Glutamatergic neuron (in vitro differentiated cells): ENCODE results near the gene CD99. TPM values are rescaled to one million over a fixed set of nuclear protein-coding genes. Genes with fewer than 3 reads are reported as not detected.

Experiments used
- DNase-seq: peaks from one replicate; pipeline ENCODE4 v3.0.0; 2022
- H3K27ac Mint-ChIP-seq: one replicate; pipeline ENCODE4 v1.8.0; 2020; ENCODE audit warnings: mild to moderate bottlenecking, mixed read lengths, inconsistent platforms; ENCODE audit not compliant: unreplicated experiment
- H3K27me3 Mint-ChIP-seq: one replicate; pipeline ENCODE4 v1.8.0; 2020; ENCODE audit warnings: mild to moderate bottlenecking, moderate library complexity, mixed read lengths, inconsistent platforms; ENCODE audit not compliant: unreplicated experiment
- H3K36me3 Mint-ChIP-seq: one replicate; pipeline ENCODE4 v1.8.0; 2020; ENCODE audit warnings: mild to moderate bottlenecking, mixed read lengths, inconsistent platforms; ENCODE audit not compliant: unreplicated experiment
- H3K4me1 Mint-ChIP-seq: one replicate; pipeline ENCODE4 v1.8.0; 2020; ENCODE audit warnings: mild to moderate bottlenecking, low read depth, mixed read lengths, inconsistent platforms; ENCODE audit not compliant: unreplicated experiment
- H3K4me3 Mint-ChIP-seq: one replicate; pipeline ENCODE4 v1.8.0; 2020; ENCODE audit warnings: mild to moderate bottlenecking, mixed read lengths, inconsistent platforms; ENCODE audit not compliant: unreplicated experiment
- H3K9me3 Mint-ChIP-seq: one replicate; pipeline ENCODE4 v1.8.0; 2020; ENCODE audit warnings: mild to moderate bottlenecking, moderate library complexity, mixed read lengths, inconsistent platforms; ENCODE audit not compliant: unreplicated experiment
- total RNA-seq: library from RNA; stranded (reverse); fragmentation: NEBNext Ultra II Directional; extraction: Animal tissue kit (Norgen Biotek cat#: 25700); gene quantifications from one replicate; pipeline ENCODE4 v1.2.1, GENCODE V29; 2021; ENCODE audit not compliant: unreplicated experiment
- TF ChIP-seq, protein P1 (sequence below): fragments of 200-600 bp; sonication (generic); IDR thresholded peaks from one replicate; pipeline ENCODE4 v1.5.0; 2021; ENCODE audit not compliant: partially characterized antibody, unreplicated experiment

The CD99 gene
- total RNA-seq, 1 donor from 2014 or later: 31.2 TPM

DNA sequence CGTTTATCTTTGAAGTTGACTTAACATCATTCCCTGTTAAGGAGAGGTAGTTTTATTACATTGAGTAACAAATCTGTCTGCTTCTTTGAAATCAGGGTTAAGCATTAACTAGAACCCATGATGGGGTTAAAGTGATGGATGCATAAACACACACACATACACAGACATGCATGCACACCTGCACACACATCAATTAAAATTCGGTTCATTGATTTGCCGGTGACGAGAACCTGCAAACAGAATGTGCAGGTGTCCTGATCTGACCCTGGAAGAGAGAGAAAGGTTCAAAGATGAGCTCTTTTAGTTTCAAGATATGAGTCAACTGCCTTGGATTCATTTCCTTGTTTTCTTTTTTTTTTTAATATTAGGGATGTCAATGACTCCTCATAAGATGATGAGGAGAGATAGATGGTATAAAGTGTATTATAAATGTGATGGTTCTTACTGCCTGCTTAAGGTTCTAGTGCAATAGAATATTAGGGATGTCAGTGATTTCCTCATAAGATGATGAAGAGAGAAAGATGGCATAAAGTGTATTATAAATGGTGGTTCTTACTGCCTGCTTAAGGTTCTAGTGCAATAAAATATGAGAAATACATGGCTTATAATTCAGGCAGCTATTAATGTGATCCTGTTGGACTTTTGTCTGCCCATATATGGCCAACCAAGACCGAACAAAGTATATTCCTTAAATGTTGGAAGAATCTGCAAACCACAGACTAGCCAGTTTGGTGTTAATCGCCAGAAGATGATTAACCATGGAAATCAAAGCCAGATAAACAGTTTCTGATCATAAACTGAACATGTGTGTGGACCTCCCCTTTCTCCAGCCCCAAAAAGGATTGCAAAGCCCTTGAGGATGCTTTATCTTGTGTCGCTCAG lies 14.1 kb upstream of the CD99 start:
- Mint-ChIP-seq H3K9me3 (no peaks in the 10 kb centered on the region), H3K4me1 (no peaks in the 10 kb centered on the region), H3K36me3 (peaks cover 4% of the 10 kb centered on the region), H3K27ac (no peak overlapping the region), H3K4me3 (no peak overlapping the region), H3K27me3 (no peaks in the 10 kb centered on the region)
- TF ChIP-seq, protein P1, sequence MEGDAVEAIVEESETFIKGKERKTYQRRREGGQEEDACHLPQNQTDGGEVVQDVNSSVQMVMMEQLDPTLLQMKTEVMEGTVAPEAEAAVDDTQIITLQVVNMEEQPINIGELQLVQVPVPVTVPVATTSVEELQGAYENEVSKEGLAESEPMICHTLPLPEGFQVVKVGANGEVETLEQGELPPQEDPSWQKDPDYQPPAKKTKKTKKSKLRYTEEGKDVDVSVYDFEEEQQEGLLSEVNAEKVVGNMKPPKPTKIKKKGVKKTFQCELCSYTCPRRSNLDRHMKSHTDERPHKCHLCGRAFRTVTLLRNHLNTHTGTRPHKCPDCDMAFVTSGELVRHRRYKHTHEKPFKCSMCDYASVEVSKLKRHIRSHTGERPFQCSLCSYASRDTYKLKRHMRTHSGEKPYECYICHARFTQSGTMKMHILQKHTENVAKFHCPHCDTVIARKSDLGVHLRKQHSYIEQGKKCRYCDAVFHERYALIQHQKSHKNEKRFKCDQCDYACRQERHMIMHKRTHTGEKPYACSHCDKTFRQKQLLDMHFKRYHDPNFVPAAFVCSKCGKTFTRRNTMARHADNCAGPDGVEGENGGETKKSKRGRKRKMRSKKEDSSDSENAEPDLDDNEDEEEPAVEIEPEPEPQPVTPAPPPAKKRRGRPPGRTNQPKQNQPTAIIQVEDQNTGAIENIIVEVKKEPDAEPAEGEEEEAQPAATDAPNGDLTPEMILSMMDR: no peak
- DNase-seq: no peak

GRCh38 chrX:2677764-2678163 lies 13.3 kb upstream of the CD99 start:
- no peaks in the 10 kb centered on the region for H3K9me3 Mint-ChIP-seq
- H3K4me3 Mint-ChIP-seq: no peak overlapping the region
- TF ChIP-seq, protein P1: no peak
- H3K27ac Mint-ChIP-seq: no peak overlapping the region
- DNase-seq: no peak
- no peaks in the 10 kb centered on the region for H3K4me1 Mint-ChIP-seq
- peaks cover 4% of the 10 kb centered on the region for H3K36me3 Mint-ChIP-seq
- H3K27me3 Mint-ChIP-seq: no peaks in the 10 kb centered on the region

GRCh38 chrX:2678583-2678982 lies 12.5 kb upstream of the CD99 start:
- Mint-ChIP-seq H3K36me3 (peaks cover 4% of the 10 kb centered on the region), H3K27ac (no peak overlapping the region), H3K4me1 (no peaks in the 10 kb centered on the region), H3K27me3 (no peaks in the 10 kb centered on the region), H3K4me3 (no peak overlapping the region), H3K9me3 (no peaks in the 10 kb centered on the region)
- TF ChIP-seq, protein P1: no peak
- DNase-seq: no peak

DNA sequence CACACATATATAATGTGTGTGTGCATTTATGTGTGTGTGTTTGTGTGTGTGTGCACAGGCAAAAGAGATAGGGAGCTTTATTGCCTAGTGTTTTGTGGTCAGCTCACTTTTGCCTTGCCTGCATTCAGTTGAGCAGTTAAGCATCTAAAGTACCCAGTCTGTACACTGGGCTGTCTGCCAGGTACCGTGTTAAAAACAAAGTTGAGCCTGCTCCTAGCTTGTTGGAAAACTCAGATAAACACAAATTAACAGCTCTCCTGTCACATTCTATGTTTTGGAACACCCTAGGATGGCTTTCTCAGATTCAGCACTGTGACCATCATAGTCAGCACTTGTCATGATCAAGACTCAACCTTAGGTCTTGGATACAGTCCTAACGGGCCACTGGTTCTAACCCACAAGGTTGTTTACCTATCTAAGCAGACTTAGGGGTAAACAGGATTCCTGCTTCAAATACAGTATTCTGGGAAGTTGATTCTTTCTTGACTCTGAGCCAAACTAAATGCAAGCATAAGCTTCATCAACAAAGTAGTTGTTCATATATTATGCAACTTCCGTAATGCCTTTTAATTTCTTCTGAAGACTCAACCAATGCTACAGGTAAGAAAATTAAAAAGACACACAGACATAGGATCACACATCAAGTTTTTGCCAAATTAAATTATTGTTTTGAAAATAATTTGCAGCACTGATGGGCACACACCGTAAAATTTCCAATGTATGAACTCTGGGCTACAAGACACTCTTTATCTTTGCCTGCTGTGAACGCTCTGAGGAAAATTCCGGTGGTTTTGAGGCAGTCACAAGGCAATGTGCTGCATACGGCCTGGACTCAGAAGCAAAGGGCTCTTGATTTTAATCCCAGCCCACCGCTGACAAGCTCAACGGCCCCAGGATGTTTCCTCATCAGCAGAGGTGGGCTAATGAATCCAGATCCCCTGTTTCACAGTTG lies 11.3 kb upstream of the CD99 start:
- no peaks in the 10 kb centered on the region for H3K27me3 Mint-ChIP-seq
- peaks cover 1% of the 10 kb centered on the region for H3K9me3 Mint-ChIP-seq
- TF ChIP-seq, protein P1: no peak
- no peak overlapping the region for H3K4me3 Mint-ChIP-seq
- no peak overlapping the region for H3K27ac Mint-ChIP-seq
- no peak for DNase-seq
- H3K4me1 Mint-ChIP-seq: no peaks in the 10 kb centered on the region
- no peaks in the 10 kb centered on the region for H3K36me3 Mint-ChIP-seq
